HTR-8/SVneo (cell line): ENCODE measurements around the gene NOL3.

Experiments used
- DNase-seq: peaks from one replicate; pipeline ENCODE4 v3.0.0; 2011; ENCODE audit warnings: low spot score, mixed read lengths; ENCODE audit not compliant: insufficient read length
- FAIRE-seq: peaks from 2 replicates; lab custom pipeline; 2011; peaks lifted over from hg19 to GRCh38; lab: Jason Lieb, UNC

The NOL3 gene

DNA sequence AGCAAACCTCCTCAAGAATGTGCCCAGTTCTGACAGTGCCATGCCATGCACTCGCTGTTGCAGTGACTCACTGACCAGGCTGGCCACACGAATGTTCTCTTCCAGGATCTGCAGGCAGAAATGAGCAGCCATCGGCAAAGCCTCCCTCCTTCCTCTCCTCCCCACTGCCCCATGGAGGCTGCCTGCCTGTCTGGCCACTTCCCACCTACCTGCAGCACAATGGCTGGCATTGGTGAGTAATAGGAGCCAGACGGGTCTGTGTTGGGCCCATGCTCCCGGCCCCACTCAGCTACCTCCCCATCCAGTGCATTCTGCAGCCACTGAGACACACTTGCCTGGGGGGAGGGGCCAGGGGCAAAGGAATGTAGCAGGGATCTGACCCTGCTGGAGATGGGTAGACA, 16.2 kb downstream of the NOL3 start:
- FAIRE-seq, result peak; percentile 84
- no peak for DNase-seq

GRCh38 chr16:67187175-67187890, 17.0 kb downstream of the NOL3 start:
- no peak for DNase-seq
- FAIRE-seq, result no peak

DNA sequence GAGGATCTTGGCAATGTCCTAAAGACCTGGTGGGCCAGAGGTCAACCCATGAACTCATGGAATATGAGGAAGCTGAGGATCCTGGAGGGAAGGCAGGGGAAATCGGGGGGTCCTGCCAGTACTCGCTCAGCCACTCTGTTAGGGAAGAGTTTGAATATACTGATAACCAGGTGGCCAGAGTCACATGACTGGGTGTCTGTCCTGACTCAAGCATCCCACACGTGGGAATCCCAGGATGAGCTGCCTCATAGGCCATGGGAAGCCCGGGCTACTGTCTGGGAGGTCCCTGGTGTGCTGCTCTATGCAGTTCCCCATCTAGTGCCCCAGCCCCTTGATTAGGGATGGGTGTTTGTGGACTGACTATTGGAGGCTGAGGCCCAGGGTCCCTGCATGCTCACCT, 18.0 kb downstream of the NOL3 start:
- FAIRE-seq (no peak), DNase-seq (no peak)

- FAIRE-seq (no peak), DNase-seq (no peak)
These were observed 18.5 kb downstream of the NOL3 start for GRCh38 chr16:67188798-67189197.

DNA sequence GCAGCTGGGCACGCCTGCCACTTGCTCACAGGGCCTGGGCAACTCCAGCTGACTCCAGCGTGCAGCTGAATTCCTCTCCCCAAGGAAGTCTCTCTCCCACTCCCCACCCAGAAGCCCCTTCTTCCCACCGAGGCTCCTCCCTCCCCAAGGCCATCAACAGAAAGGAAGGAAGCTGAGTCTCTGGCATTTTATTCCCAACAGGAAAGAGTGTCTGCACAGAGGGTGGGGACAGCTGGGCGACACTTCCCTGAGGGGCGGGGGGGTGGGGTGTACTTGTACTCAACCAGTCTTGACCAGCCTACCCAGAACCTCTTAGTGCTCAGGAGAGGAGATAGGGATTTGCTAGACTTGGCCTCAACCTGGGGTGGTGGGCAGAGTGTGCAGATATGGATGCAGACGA, 19.7 kb downstream of the NOL3 start, which contains the start of gene EXOC3L1:
TSS of gene EXOC3L1 (minus strand) at position 96 of the 400 bp plus-strand sequence. CDS start 460 bp downstream, outside the sequence.
- FAIRE-seq (no peak), DNase-seq (no peak)

DNA sequence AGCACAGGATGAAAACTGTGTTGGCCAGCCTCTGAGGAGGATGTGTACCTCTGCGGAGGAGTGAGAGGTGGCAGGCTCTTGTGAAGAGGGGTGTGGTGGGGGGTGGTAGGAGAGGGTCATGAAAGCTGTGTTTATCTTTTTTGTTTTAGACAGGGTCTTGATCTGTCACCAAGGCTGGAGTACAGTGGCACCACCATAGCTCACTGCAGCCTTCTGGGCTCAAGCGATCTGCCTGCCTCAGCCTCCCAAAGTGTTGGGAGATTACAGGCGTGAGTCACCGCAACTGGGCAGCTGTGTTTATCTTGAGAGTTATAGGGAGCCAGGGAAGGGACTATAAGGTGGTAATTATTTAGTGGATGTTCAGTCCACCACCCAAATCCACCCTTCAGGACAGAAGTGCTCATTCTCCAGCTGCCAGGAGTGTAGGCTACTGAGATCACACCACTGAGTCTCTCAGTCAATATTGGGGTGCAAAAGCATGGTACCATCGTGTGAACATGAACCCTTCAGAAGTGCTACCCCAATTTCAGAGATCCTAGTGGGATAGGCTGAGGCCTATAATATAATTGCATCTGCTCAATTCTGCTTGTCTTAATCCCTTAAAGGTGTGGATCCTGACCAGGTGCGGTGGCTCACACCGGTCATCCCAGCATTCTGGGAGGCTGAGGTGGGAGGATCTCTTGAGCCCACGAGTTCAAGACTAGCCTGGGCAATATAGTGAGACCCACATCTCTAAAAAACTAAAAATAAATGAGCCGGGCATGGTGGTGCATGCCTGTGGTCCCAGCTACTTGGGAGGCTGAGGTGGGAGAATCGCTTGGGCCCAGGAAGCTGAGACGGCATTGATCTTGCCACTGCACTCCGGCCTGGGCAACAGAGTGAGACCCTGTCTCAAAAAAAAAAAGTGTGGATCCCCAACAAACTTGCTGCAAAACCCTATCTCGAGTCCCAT, 20.4 kb downstream of the NOL3 start:
- FAIRE-seq (no peak), DNase-seq (no peak)

DNA sequence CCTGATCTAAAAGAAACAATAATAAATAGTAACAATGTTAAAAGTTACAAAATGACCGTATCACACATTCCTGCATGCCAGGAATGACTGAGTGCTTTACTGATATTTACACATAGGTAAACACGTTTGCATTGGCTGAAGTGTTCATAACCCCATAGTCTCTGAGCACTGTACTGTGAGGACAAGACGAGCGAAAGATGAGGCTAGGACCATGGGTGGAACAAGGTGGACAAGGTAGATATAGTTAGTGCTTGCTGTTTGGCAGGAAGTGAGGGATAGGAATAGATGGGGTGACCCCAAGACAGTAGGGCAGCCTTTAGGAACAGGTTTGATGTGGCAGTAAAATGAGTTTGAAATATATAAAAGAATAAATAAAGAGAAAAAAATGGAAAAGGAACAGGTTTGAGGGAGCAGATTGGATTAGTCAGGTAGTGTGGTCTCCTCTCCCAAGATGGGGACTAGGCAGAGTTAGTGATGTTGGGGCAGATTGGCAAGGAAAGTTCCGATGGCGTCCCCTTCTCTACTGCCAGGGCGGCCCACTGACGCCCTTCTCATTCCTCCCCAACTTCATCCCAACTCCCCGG, 21.2 kb downstream of the NOL3 start:
- no peak for DNase-seq
- FAIRE-seq, result peak; percentile 77

GRCh38 chr16:67191995-67192681, 21.8 kb downstream of the NOL3 start, which contains the start of gene E2F4:
E2F4 (plus strand) TSS chr16:67192155; CDS start chr16:67192228, 73 bp downstream.
- FAIRE-seq, result peak; percentile 99

GRCh38 chr16:67192781-67193361, 22.5 kb downstream of the NOL3 start:
- no peak for DNase-seq
- FAIRE-seq, result no peak

More at GRCh38 chr16:67191995-67192681, 21.8 kb downstream of the NOL3 start, which contains the start of gene E2F4:
- DNase-seq, result peak; percentile 94

DNA sequence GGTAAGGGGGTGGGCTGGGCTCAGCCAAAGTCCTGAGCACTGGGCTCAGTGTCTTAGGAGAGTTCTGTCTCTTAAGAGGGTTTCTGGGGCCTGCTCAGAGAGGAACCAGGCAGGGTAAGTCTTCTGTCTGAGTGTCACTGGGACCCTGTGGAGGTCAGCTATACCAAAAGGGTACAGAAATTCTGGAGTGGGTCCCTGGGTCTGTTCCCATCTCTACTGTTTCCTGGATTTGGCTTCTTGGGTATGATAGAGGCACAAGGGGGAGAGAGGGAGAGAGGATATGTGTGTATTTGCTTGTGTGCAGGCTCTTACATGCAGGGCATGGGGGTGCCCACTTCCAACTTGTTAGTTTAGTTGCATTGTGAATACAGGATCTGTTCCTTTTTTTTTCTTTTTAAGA, 23.2 kb downstream of the NOL3 start:
- FAIRE-seq, result no peak
- DNase-seq, result no peak

DNA sequence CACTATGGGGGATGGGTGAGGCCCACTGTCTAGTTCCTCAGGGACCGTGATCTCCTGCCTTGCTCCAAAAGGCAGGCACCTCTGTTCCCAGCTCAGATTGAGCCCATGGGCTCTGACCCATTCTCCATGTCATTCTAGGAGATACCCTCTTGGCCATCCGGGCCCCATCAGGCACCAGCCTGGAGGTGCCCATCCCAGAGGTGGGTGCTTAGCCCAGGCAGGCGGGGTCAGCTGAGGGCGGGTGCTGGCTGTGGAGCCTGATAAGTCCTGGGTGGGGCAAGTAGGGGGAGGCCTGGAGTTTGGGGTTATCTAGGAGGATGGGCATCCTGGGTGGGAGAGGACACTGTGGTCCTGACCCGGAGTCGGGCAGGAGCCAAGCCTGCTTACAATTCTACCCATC, 23.9 kb downstream of the NOL3 start:
- DNase-seq (no peak), FAIRE-seq (no peak)

- DNase-seq, result no peak
- no peak for FAIRE-seq
These were observed 25.3 kb downstream of the NOL3 start for GRCh38 chr16:67195676-67196075.

DNA sequence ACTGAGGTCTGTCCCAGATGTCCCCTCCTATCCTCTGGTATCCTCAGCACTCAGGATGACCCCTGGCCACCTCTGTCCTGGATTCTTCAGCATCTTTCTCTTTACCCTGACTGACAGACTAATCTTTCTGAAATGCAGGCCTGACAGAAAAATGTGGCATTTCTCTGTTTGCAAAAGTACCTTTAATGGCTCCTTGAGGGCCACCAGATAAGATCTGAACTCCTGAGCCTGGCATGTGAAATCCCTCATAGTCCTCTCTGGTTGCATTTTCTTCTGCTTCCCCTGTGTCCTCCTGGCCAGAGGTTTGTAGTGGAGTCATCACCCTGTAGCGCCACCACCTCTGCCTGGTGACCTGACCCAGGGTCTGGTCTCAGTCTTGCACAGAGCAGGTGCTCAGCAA, 26.5 kb downstream of the NOL3 start:
- no peak for FAIRE-seq
- DNase-seq, result no peak

- no peak for DNase-seq
- no peak for FAIRE-seq
These were observed 27.4 kb downstream of the NOL3 start for GRCh38 chr16:67197704-67198103.

DNA sequence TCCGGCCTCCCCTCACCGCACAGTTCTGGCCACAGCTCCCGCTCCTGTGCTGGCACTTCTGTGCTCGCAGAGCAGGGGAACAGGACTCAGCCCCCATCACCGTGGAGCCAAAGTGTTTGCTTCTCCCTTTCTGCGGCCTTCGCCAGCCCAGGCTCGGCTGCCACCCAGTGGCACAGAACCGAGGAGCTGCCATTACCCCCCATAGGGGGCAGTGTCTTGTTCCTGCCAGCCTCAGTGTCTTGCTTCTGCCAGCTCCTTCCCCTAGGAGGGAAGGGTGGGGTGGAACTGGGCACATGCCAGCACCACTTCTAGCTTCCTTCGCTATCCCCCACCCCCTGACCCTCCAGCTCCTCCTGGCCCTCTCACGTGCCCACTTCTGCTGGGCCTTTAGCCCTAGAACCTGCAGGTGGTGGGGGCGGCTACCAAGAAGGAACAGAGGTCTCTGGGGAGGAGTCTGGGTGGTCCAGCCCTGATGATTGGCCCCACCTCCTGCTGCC, 27.9 kb downstream of the NOL3 start:
- FAIRE-seq (no peak), DNase-seq (no peak)

- DNase-seq, result no peak
- FAIRE-seq, result no peak
These were observed 28.9 kb downstream of the NOL3 start, which contains the start of gene ELMO3 for GRCh38 chr16:67199011-67199807. ELMO3 (plus strand) TSS chr16:67199131; CDS start chr16:67199327, 196 bp downstream.

GRCh38 chr16:67199808-67200198, 29.5 kb downstream of the NOL3 start:
- FAIRE-seq (no peak), DNase-seq (no peak)

GRCh38 chr16:67200491-67200890, 30.2 kb downstream of the NOL3 start:
- no peak for DNase-seq
- FAIRE-seq, result peak; percentile 51
